ENCODE data around the gene OR2J2.

DNA sequence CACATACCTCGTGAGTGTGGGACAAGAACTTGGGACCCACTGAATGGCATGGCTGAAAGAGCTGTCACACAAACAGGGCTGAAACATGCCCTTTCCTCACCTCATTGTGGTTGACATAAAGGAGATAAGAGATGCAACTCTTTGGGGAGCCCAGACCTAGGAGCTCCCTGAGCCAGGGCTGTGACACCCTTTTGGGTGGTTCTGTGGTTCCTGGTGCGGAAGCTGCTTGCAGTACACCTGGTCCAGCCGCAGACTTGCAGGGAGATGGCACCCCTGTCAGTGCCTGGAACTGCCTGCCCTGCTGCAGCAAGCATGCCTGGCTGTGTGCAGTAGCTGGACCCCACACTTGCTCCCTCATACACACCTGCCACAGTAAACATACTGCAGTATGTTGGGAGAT, 31.3 kb downstream of the OR2J2 start:
- TF ChIP-seq, protein P1, sequence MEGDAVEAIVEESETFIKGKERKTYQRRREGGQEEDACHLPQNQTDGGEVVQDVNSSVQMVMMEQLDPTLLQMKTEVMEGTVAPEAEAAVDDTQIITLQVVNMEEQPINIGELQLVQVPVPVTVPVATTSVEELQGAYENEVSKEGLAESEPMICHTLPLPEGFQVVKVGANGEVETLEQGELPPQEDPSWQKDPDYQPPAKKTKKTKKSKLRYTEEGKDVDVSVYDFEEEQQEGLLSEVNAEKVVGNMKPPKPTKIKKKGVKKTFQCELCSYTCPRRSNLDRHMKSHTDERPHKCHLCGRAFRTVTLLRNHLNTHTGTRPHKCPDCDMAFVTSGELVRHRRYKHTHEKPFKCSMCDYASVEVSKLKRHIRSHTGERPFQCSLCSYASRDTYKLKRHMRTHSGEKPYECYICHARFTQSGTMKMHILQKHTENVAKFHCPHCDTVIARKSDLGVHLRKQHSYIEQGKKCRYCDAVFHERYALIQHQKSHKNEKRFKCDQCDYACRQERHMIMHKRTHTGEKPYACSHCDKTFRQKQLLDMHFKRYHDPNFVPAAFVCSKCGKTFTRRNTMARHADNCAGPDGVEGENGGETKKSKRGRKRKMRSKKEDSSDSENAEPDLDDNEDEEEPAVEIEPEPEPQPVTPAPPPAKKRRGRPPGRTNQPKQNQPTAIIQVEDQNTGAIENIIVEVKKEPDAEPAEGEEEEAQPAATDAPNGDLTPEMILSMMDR (IDR thresholded peaks at IDR 0.05) = no peak
- TF ChIP-seq POLR2A (IDR thresholded peaks at IDR 0.05) = no peak

Measured in adrenal gland (tissue), 5 donors.